ENCODE data around the gene SPOCK3. TPM values are rescaled to one million over a fixed set of nuclear protein-coding genes. Genes with fewer than 3 reads are reported as not detected.

SPOCK3 gene
- total and polyA plus RNA-seq, 8 donors, result 0.15 to 2.1 (median 0.92) TPM

DNA sequence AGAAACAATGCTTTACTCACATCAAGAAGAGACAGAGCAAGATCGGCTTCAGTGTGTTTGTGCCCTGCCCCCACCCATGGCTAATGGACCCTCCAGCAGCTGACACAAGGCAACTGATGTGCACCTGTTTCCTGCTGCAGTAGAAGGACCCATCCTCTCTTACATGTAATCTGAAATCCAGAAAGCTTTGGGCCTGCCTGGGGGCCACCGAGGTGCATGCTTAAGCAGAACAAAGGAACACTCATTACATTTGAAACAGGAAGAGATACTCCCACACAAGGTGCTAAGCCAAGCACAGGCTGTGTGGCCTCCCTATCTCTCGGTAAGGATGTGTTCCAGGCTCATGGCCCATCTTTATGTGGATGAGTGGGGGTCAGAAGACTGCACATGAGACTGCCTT is 338.0 kb downstream of the SPOCK3 start:
- no peaks in the 10 kb centered on the region for H3K36me3 ChIP-seq
- no peaks in the 10 kb centered on the region for H3K4me1 ChIP-seq
- TF ChIP-seq, protein P1, sequence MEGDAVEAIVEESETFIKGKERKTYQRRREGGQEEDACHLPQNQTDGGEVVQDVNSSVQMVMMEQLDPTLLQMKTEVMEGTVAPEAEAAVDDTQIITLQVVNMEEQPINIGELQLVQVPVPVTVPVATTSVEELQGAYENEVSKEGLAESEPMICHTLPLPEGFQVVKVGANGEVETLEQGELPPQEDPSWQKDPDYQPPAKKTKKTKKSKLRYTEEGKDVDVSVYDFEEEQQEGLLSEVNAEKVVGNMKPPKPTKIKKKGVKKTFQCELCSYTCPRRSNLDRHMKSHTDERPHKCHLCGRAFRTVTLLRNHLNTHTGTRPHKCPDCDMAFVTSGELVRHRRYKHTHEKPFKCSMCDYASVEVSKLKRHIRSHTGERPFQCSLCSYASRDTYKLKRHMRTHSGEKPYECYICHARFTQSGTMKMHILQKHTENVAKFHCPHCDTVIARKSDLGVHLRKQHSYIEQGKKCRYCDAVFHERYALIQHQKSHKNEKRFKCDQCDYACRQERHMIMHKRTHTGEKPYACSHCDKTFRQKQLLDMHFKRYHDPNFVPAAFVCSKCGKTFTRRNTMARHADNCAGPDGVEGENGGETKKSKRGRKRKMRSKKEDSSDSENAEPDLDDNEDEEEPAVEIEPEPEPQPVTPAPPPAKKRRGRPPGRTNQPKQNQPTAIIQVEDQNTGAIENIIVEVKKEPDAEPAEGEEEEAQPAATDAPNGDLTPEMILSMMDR (IDR thresholded peaks at IDR 0.05), result no peak
- H3K27ac ChIP-seq, result no peak overlapping the region
- ATAC-seq (no peak), DNase-seq (peak in 1 of 4 donors; percentile 19)
- no peak overlapping the region for H3K4me3 ChIP-seq
- H3K27me3 ChIP-seq, result no peaks in the 10 kb centered on the region
- intact Hi-C loops (cut with DNase I), result no loop called here
- H3K9me3 ChIP-seq, result peaks cover 0 to 5% of the 10 kb centered on the region in 2 donors

GRCh38 chr4:166895771-166896170 is 338.5 kb downstream of the SPOCK3 start:
- no peaks in the 10 kb centered on the region for H3K27me3 ChIP-seq
- TF ChIP-seq, protein P1 (IDR thresholded peaks at IDR 0.05), result no peak
- H3K4me1 ChIP-seq, result no peaks in the 10 kb centered on the region
- peaks cover 0 to 5% of the 10 kb centered on the region in 2 donors for H3K9me3 ChIP-seq
- DNase-seq (no peak), ATAC-seq (no peak)
- no peaks in the 10 kb centered on the region for H3K36me3 ChIP-seq
- no peak overlapping the region for H3K27ac ChIP-seq
- no peak overlapping the region for H3K4me3 ChIP-seq
- intact Hi-C loops (cut with DNase I), result no loop called here

DNA sequence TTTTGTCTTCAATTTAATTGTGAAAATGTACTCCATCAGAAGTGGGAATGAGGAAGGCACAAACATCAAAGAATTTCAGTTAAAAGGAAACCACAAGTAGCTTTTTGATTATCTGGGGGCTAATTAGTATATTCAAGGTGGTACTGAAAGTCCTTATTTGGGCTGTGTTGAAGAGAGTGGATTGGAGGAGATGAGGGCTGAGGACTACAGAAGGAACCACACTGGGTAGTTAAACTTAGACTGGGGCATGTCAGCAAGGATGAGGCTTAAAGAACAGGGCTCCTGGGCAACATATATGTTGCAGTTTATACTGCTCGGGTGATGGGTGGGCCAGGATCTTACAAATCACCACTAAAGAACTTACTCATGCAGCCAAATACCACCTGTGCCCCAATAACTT is 346.8 kb downstream of the SPOCK3 start:
- intact Hi-C loops (cut with DNase I), result no loop called here
- Histone ChIP-seq H3K27ac (no peak overlapping the region), H3K36me3 (no peaks in the 10 kb centered on the region), H3K9me3 (no peaks in the 10 kb centered on the region), H3K27me3 (no peaks in the 10 kb centered on the region), H3K4me1 (no peaks in the 10 kb centered on the region), H3K4me3 (no peak overlapping the region)
- TF ChIP-seq, protein P1 (IDR thresholded peaks at IDR 0.05), result no peak
- DNase-seq (no peak), ATAC-seq (no peak)

GRCh38 chr4:166886718-166887117 is 347.6 kb downstream of the SPOCK3 start:
- intact Hi-C loops (cut with DNase I), result no loop called here
- no peaks in the 10 kb centered on the region for H3K36me3 ChIP-seq
- H3K27me3 ChIP-seq, result no peaks in the 10 kb centered on the region
- H3K27ac ChIP-seq, result no peak overlapping the region
- H3K4me1 ChIP-seq, result no peaks in the 10 kb centered on the region
- TF ChIP-seq, protein P1 (IDR thresholded peaks at IDR 0.05), result no peak
- DNase-seq, result no peak
- no peak overlapping the region for H3K4me3 ChIP-seq
- H3K9me3 ChIP-seq, result no peaks in the 10 kb centered on the region
- ATAC-seq, result no peak

DNA sequence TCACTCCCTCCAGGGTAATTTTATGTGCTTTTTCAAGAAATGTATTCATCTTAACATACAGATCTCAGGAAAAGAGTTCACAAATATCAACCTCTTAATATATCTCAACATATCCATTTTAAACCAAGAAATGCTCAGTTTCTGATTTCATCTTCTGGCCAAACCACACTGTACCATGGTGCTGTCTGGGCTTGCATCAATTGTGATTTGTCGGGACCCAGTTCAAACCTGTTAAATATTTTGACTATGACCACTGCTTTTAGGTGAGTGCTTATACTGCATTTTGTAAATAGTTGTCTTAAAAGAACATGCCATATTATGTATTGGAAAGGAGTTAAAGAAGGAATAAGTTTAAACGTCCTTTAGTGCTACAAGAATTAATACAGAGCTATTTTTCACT is 352.1 kb downstream of the SPOCK3 start:
- intact Hi-C loops (cut with DNase I), result no loop called here

More for the DNA sequence above, 352.1 kb downstream of the SPOCK3 start:
- no peaks in the 10 kb centered on the region for H3K4me1 ChIP-seq
- H3K27me3 ChIP-seq, result no peaks in the 10 kb centered on the region
- DNase-seq (no peak), ATAC-seq (no peak)
- no peaks in the 10 kb centered on the region for H3K9me3 ChIP-seq
- TF ChIP-seq, protein P1 (IDR thresholded peaks at IDR 0.05), result no peak
- H3K4me3 ChIP-seq, result no peak overlapping the region
- no peaks in the 10 kb centered on the region for H3K36me3 ChIP-seq
- no peak overlapping the region for H3K27ac ChIP-seq
